Measurements from ENCODE around the gene DYRK1B.

DYRK1B gene

GRCh38 chr19:39858541-39858940 is 24.6 kb upstream of the DYRK1B start:
- DNase-seq (ENCODE audit: low read depth in 3 of 3), result no peak

GRCh38 chr19:39852882-39853281 is 18.9 kb upstream of the DYRK1B start:
- DNase-seq (ENCODE audit: low read depth in 3 of 3), result no peak

GRCh38 chr19:39850892-39851291 is 16.9 kb upstream of the DYRK1B start:
- DNase-seq (ENCODE audit: low read depth in 3 of 3), result no peak

- no peak for DNase-seq (ENCODE audit: low read depth in 3 of 3)
These were observed 14.4 kb upstream of the DYRK1B start for GRCh38 chr19:39848392-39848791.

- DNase-seq (ENCODE audit: low read depth in 3 of 3), result no peak
These were observed 13.6 kb upstream of the DYRK1B start for GRCh38 chr19:39847525-39847924.

- DNase-seq (ENCODE audit: low read depth in 3 of 3), result no peak
These were observed 12.9 kb upstream of the DYRK1B start for GRCh38 chr19:39846678-39847486.

GRCh38 chr19:39845933-39846677 is 12.1 kb upstream of the DYRK1B start, which contains the start of gene FBL:
TSS of gene FBL (minus strand) at chr19:39846379. CDS start at chr19:39846300, 79 bp downstream.
- peak; percentile 96 to 98 (median 98) for DNase-seq (ENCODE audit: low read depth in 3 of 3)

- DNase-seq (ENCODE audit: low read depth in 3 of 3), result no peak
These were observed 11.6 kb upstream of the DYRK1B start for GRCh38 chr19:39845584-39845932.

- no peak for DNase-seq (ENCODE audit: low read depth in 3 of 3)
These were observed 11.2 kb upstream of the DYRK1B start for GRCh38 chr19:39845172-39845571.

GRCh38 chr19:39843919-39844793 is 10.2 kb upstream of the DYRK1B start:
- DNase-seq (ENCODE audit: low read depth in 3 of 3), result no peak

- DNase-seq (ENCODE audit: low read depth in 3 of 3), result no peak
These were observed 8.9 kb upstream of the DYRK1B start for GRCh38 chr19:39842693-39843435.

GRCh38 chr19:39841041-39841440 is 7.1 kb upstream of the DYRK1B start:
- no peak for DNase-seq (ENCODE audit: low read depth in 3 of 3)

- no peak for DNase-seq (ENCODE audit: low read depth in 3 of 3)
These were observed 6.5 kb upstream of the DYRK1B start for GRCh38 chr19:39840492-39840891.

GRCh38 chr19:39839678-39840327 is 5.8 kb upstream of the DYRK1B start:
- DNase-seq (ENCODE audit: low read depth in 3 of 3), result no peak

- no peak for DNase-seq (ENCODE audit: low read depth in 3 of 3)
These were observed 4.6 kb upstream of the DYRK1B start for GRCh38 chr19:39838569-39838968.

- no peak for DNase-seq (ENCODE audit: low read depth in 3 of 3)
These were observed 4.0 kb upstream of the DYRK1B start for GRCh38 chr19:39837978-39838377.

GRCh38 chr19:39834287-39834841 is 402 bp upstream of the DYRK1B start:
- DNase-seq (ENCODE audit: low read depth in 3 of 3), result no peak

- DNase-seq (ENCODE audit: low read depth in 3 of 3), result no peak
These were observed 850 bp downstream of the DYRK1B start for GRCh38 chr19:39833160-39833463.

GRCh38 chr19:39832341-39833083 is 1.4 kb downstream of the DYRK1B start:
- no peak for DNase-seq (ENCODE audit: low read depth in 3 of 3)

GRCh38 chr19:39831679-39832078 is 2.3 kb downstream of the DYRK1B start:
- no peak for DNase-seq (ENCODE audit: low read depth in 3 of 3)

All from stimulated activated CD4-positive, alpha-beta T cell treated with anti-CD3 and anti-CD28 coated beads, TNF-alpha, amount 100 ng/mL, for 24 hours (primary cell).